MM.1S (cell line): ENCODE results near the gene PARP6.

Experiments
- DNase-seq: peaks from one replicate; pipeline ENCODE4 v3.0.0-alpha.2; 2015
- H2AFZ ChIP-seq: fragments of 300-600 bp; sonication (generic); 2 replicates; pipeline ENCODE4 v1.6.0; 2016; ENCODE audit warnings: antibody characterized with exemption, low read length
- H3F3A ChIP-seq: fragments of 300-600 bp; sonication (generic); 2 replicates; pipeline ENCODE4 v1.6.1; 2016; ENCODE audit warnings: mild to moderate bottlenecking, antibody characterized with exemption, low read length, moderate library complexity, mixed read lengths; ENCODE audit not compliant: insufficient read depth
- H3K27ac ChIP-seq: fragments of 300-600 bp; sonication (generic); 2 replicates; pipeline ENCODE4 v1.5.1; 2016; ENCODE audit warnings: mild to moderate bottlenecking, low read length
- H3K27me3 ChIP-seq: fragments of 300-600 bp; sonication (generic); replicated peaks from 2 replicates; pipeline ENCODE4 v1.6.0; 2016; ENCODE audit warnings: low read length; ENCODE audit not compliant: insufficient read depth
- H3K36me3 ChIP-seq: fragments of 300-600 bp; sonication (generic); replicated peaks from 2 replicates; pipeline ENCODE4 v1.6.1; 2016; ENCODE audit warnings: mild to moderate bottlenecking, low read length, mixed read lengths; ENCODE audit not compliant: insufficient read depth
- H3K4me1 ChIP-seq: fragments of 300-600 bp; sonication (generic); 2 replicates; pipeline ENCODE4 v1.6.1; 2016; ENCODE audit warnings: low read length, mixed read lengths
- H3K4me2 ChIP-seq: fragments of 300-600 bp; sonication (generic); 2 replicates; pipeline ENCODE4 v1.6.0; 2016; ENCODE audit warnings: low read depth, low read length
- H3K4me3 ChIP-seq: fragments of 300-600 bp; sonication (generic); 2 replicates; pipeline ENCODE4 v1.5.1; 2016; ENCODE audit warnings: low read length, mixed read lengths
- H3K79me2 ChIP-seq: fragments of 300-600 bp; sonication (generic); 2 replicates; pipeline ENCODE4 v1.6.1; 2016; ENCODE audit warnings: mixed run types, low read length, mixed read lengths
- H3K9ac ChIP-seq: fragments of 300-600 bp; sonication (generic); 2 replicates; pipeline ENCODE4 v1.6.1; 2016; ENCODE audit warnings: low read length, mixed read lengths
- H3K9me2 ChIP-seq: fragments of 300-600 bp; sonication (generic); replicated peaks from 2 replicates; pipeline ENCODE4 v1.6.1; 2016; ENCODE audit warnings: mild to moderate bottlenecking, low read length, mixed read lengths; ENCODE audit not compliant: insufficient read depth
- H3K9me3 ChIP-seq: fragments of 300-600 bp; sonication (generic); replicated peaks from 2 replicates; pipeline ENCODE4 v1.6.1; 2016; ENCODE audit warnings: mild to moderate bottlenecking, low read length, mixed read lengths; ENCODE audit not compliant: insufficient read depth
- H4K20me1 ChIP-seq: fragments of 300-600 bp; sonication (generic); 2 replicates; pipeline ENCODE4 v1.6.1; 2016; ENCODE audit warnings: mild to moderate bottlenecking, low read length, moderate library complexity, mixed read lengths; ENCODE audit not compliant: insufficient read depth
- CTCF ChIP-seq: fragments of 300-600 bp; sonication (generic); IDR thresholded peaks from 2 replicates; pipeline ENCODE4 v1.5.1; 2016; ENCODE audit warnings: antibody characterized with exemption, low read length, mixed read lengths
- EZH2 ChIP-seq: fragments of 300-600 bp; sonication (generic); optimal IDR thresholded peaks from 2 replicates; pipeline ENCODE3; 2017; ENCODE audit warnings: low read depth, mild to moderate bottlenecking, antibody characterized with exemption, low read length, mixed read lengths
- EZH2phosphoT487 ChIP-seq: fragments of 300-600 bp; sonication (generic); IDR thresholded peaks from 2 replicates; pipeline ENCODE4 v1.6.1; 2018; ENCODE audit warnings: antibody characterized with exemption, low read length

PARP6 gene

DNA sequence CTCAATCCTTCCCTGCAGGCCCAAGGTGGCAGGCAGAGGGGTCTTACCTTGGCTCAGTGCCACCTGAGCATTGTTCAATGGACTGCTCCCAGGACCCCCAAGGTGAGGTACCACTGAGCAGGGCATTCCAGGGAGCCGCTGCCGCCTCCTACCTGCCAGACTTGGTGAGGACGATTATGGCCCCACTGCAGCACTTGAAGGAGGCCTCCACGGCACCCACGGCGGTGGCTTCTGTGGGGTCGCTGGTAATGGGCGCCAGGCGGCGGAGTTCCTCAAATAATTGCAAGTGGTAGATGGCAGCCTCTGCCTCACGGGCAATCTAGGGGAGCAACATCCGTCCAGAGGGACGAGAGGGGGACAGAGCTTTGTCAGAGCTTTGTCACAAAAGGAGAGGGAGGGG is 70.1 kb downstream of the PARP6 start:
- DNase-seq: no peak
- Histone ChIP-seq H4K20me1 (peaks cover 7% of the 10 kb centered on the region; the same call in 1 of the 2 replicates), H3K4me3 (no peak overlapping the region), H3K4me1 (peaks cover 32% of the 10 kb centered on the region), H3K79me2 (peaks cover 6% of the 10 kb centered on the region; the same call in 1 of the 2 replicates), H3K36me3 (peaks cover 12% of the 10 kb centered on the region), H3K9me2 (no peaks in the 10 kb centered on the region), H3K9me3 (no peaks in the 10 kb centered on the region), H3F3A (peaks cover 42% of the 10 kb centered on the region), H3K4me2 (no peak overlapping the region), H3K27ac (peak overlapping the region; percentile 52; the same call in 1 of the 2 replicates), H3K27me3 (no peaks in the 10 kb centered on the region), H3K9ac (no peak overlapping the region), H2AFZ (no peak overlapping the region)
- TF ChIP-seq CTCF (no peak), EZH2 (no peak), EZH2phosphoT487 (no peak)

DNA sequence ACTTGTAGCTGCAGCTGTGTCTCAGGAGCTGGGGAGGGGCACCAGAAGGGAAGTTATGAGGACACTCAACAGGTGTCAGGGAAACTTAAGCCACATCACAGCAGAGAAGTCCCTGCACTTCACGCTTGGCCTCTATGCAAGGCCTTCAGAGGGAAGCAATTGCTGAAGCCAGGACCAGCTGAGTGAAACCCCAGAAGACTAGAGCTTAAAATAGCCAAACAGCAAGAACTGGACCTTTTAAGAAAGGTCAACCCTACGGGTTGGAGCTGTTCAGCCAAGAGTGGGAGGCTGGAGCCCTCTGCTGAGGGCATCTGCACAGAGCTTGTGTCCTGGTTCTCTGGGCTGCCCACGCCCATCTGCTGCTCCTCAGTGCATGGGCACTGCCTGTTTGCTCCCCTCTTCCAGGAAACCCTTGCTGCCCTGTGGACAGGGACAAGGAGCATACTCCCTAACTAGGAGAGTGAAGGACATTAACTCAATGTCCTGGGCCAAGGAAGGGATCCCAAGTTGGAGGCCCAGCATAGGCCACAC is 70.9 kb downstream of the PARP6 start:
- Histone ChIP-seq H2AFZ (no peak overlapping the region), H3K27ac (peak overlapping the region; percentile 52; the same call in 1 of the 2 replicates), H3K4me1 (peaks cover 32% of the 10 kb centered on the region), H3K27me3 (0 out of 2 replicates have a peak, but pooled peaks cover 4% of the 10 kb centered on the region), H3F3A (peaks cover 42% of the 10 kb centered on the region), H3K36me3 (peaks cover 12% of the 10 kb centered on the region), H3K9ac (no peak overlapping the region), H3K79me2 (no peaks in the 10 kb centered on the region; the same call in 1 of the 2 replicates), H3K4me2 (no peak overlapping the region), H3K4me3 (no peak overlapping the region), H3K9me3 (no peaks in the 10 kb centered on the region), H3K9me2 (no peaks in the 10 kb centered on the region), H4K20me1 (peaks cover 7% of the 10 kb centered on the region; the same call in 1 of the 2 replicates)
- TF ChIP-seq EZH2phosphoT487 (no peak), EZH2 (no peak), CTCF (no peak)
- peak; percentile 50 for DNase-seq

DNA sequence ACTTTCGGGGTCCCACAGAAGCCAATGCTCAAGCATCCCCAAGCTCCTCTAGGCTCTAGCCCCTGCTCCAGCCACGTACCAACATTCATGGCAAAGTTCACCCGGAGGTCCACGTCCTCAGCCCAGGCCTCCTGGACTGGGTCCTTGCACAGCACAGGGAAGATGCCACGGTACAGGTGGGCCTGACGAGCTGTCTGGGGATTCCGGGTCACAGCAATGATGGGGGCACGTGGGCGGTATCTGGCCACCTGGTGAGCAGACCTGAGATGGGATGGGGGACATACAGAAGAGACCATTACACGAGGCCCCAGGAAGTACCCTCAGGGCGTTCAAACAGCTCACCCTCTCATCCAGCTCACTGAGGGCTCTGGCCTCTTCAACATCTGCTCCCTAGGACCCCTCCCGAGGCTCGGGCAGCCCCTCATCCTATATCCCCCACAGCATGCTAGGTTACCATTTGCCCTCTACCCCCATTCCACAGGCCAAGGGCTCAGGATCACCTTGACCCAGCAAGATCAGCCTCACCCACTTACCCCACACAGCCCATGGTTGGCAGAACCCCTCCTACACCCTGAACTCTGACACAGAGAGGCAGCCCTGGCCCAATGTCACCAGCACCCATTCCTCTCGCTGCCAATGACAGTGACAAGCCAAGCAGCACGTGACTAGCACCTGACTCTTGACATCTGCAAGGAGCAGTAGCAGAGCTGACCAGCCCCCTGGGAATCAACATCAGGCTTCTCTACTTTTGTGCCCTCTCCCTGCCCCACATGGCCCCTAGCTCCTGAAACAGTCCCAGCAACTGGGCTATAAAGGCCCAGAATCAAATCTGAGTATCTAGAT is 71.7 kb downstream of the PARP6 start:
- Histone ChIP-seq H2AFZ (no peak overlapping the region), H4K20me1 (peaks cover 7% of the 10 kb centered on the region; the same call in 1 of the 2 replicates), H3K4me1 (peaks cover 32% of the 10 kb centered on the region), H3K4me3 (no peak overlapping the region), H3F3A (peaks cover 42% of the 10 kb centered on the region), H3K9ac (no peak overlapping the region), H3K4me2 (no peak overlapping the region), H3K27ac (peak overlapping the region; percentile 52; the same call in 1 of the 2 replicates), H3K9me3 (no peaks in the 10 kb centered on the region), H3K27me3 (0 out of 2 replicates have a peak, but pooled peaks cover 4% of the 10 kb centered on the region), H3K79me2 (no peaks in the 10 kb centered on the region), H3K36me3 (peaks cover 12% of the 10 kb centered on the region), H3K9me2 (no peaks in the 10 kb centered on the region)
- no peak for DNase-seq
- TF ChIP-seq EZH2 (no peak), CTCF (no peak), EZH2phosphoT487 (no peak)
